Tibial artery (tissue), 4 donors: Measurements from ENCODE around the gene FAHD2A.
A peak's percentile ranks its signal among the peaks of the same experiment; 100 is the strongest.

Experiments used
- DNase-seq, 2 donors: peaks; one replicate each; pipeline ENCODE4 v3.0.0-alpha.2; 2019
- H3K27ac ChIP-seq, 2 donors: fragments of 200-600 bp; sonication (generic) in 1 of 2; 1 replicate in 1 of 2; 2 replicates in 1 of 2; pipeline ENCODE4 v1.5.1; 2018 to 2019; ENCODE audit warnings: mild to moderate bottlenecking in 1 of 2
- H3K27me3 ChIP-seq, 2 donors: fragments of 200-600 bp; sonication (generic) in 1 of 2; one replicate each; pipeline versions ENCODE4 v1.5.1 to v1.6.0; 2016 to 2019
- H3K36me3 ChIP-seq, 3 donors: fragments of 200-600 bp; sonication (generic) in 2 of 3; one replicate each; pipeline ENCODE4 v1.5.1; 2016 to 2019; ENCODE audit warnings: mild to moderate bottlenecking in 2 of 3
- H3K4me1 ChIP-seq, 4 donors: fragments of 200-600 bp; sonication (generic) in 2 of 4; 1 replicate in 3 of 4; 2 replicates in 1 of 4; pipeline ENCODE4 v1.5.1; 2016 to 2019
- H3K4me3 ChIP-seq, 2 donors: fragments of 200-600 bp; sonication (generic) in 1 of 2; 1 replicate in 1 of 2; 2 replicates in 1 of 2; pipeline ENCODE4 v1.5.1; 2018 to 2019; ENCODE audit warnings: mild to moderate bottlenecking in 2 of 2
- H3K9me3 ChIP-seq, 3 donors: fragments of 200-600 bp; sonication (generic) in 1 of 3; one replicate each; pipeline ENCODE4 v1.5.1; 2016 to 2019
- intact Hi-C: fragments of 100-400 bp; cut with DNase I; formaldehyde crosslinking; loops from one replicate; pipeline ENCODE4 v1.15.0; 2023; ENCODE audit warnings: low total_unique reads
- TF ChIP-seq, protein P1 (sequence below), 2 experiments: fragments of 200-600 bp in 1 of 2; fragments of 450-650 bp in 1 of 2; IDR thresholded peaks; one replicate each; pipeline ENCODE4 v1.5.1; 2017 to 2019; ENCODE audit warnings: antibody characterized with exemption in 2 of 2, mild to moderate bottlenecking in 1 of 2, moderate library complexity in 1 of 2

Gene FAHD2A

DNA sequence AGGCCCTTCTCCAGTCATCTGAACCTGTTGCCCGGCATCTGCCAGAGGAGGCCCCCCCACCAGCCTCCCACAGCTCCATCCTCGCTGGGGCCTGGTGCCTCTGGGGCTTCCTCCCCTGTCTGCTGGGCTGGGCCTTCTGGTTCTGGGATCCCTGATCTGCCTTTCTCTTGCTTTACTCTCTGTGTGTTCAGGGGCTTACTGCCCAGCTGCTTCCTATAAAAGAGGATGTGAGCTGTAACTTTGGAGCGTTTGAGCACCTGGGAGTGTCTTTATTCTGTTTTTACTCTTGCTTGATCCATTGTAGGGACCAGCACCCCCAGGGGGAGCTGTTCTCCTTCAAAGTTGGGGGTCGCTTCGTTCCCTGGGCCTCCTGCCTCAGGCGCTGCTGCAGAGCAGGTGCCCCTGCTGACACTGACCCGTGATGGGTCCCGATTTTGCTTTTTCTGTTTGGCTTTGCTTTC lies 23.1 kb upstream of the FAHD2A start:
- H3K27me3 ChIP-seq, result no peaks in the 10 kb centered on the region
- TF ChIP-seq, protein P1, sequence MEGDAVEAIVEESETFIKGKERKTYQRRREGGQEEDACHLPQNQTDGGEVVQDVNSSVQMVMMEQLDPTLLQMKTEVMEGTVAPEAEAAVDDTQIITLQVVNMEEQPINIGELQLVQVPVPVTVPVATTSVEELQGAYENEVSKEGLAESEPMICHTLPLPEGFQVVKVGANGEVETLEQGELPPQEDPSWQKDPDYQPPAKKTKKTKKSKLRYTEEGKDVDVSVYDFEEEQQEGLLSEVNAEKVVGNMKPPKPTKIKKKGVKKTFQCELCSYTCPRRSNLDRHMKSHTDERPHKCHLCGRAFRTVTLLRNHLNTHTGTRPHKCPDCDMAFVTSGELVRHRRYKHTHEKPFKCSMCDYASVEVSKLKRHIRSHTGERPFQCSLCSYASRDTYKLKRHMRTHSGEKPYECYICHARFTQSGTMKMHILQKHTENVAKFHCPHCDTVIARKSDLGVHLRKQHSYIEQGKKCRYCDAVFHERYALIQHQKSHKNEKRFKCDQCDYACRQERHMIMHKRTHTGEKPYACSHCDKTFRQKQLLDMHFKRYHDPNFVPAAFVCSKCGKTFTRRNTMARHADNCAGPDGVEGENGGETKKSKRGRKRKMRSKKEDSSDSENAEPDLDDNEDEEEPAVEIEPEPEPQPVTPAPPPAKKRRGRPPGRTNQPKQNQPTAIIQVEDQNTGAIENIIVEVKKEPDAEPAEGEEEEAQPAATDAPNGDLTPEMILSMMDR (IDR thresholded peaks at IDR 0.05), result no peak
- DNase-seq, result peak in 1 of 2 donors; percentile 50
- H3K27ac ChIP-seq, result no peak overlapping the region
- peaks cover 5 to 28% (median 18%) of the 10 kb centered on the region in 3 donors for H3K36me3 ChIP-seq
- no peaks in the 10 kb centered on the region for H3K9me3 ChIP-seq
- peaks cover 0 to 4% (median 0%) of the 10 kb centered on the region in 4 donors for H3K4me1 ChIP-seq
- H3K4me3 ChIP-seq, result no peak overlapping the region
- intact Hi-C loops, result no loop called here

GRCh38 chr2:95380280-95380679 lies 22.2 kb upstream of the FAHD2A start:
- H3K27me3 ChIP-seq, result peaks cover 0 to 2% of the 10 kb centered on the region in 2 donors
- TF ChIP-seq, protein P1 (IDR thresholded peaks at IDR 0.05), result no peak
- H3K4me1 ChIP-seq, result peaks cover 0 to 12% (median 4%) of the 10 kb centered on the region in 4 donors
- H3K9me3 ChIP-seq, result no peaks in the 10 kb centered on the region
- DNase-seq, result peak in 1 of 2 donors; percentile 24
- no peak overlapping the region for H3K4me3 ChIP-seq
- intact Hi-C loops, result no loop called here
- H3K27ac ChIP-seq, result no peak overlapping the region
- H3K36me3 ChIP-seq, result peaks cover 5 to 23% (median 18%) of the 10 kb centered on the region in 3 donors

- Histone ChIP-seq H3K9me3 (no peaks in the 10 kb centered on the region), H3K27me3 (peaks cover 0 to 3% of the 10 kb centered on the region in 2 donors), H3K4me3 (no peak overlapping the region), H3K36me3 (peaks cover 5 to 23% (median 18%) of the 10 kb centered on the region in 3 donors), H3K4me1 (peaks cover 0 to 16% (median 4%) of the 10 kb centered on the region in 4 donors), H3K27ac (no peak overlapping the region)
- TF ChIP-seq, protein P1 (IDR thresholded peaks at IDR 0.05), result no peak
- peak in 1 of 2 donors; percentile 20 for DNase-seq
- intact Hi-C loops, result no loop called here
Observed at GRCh38 chr2:95380731-95381130, 21.8 kb upstream of the FAHD2A start.

DNA sequence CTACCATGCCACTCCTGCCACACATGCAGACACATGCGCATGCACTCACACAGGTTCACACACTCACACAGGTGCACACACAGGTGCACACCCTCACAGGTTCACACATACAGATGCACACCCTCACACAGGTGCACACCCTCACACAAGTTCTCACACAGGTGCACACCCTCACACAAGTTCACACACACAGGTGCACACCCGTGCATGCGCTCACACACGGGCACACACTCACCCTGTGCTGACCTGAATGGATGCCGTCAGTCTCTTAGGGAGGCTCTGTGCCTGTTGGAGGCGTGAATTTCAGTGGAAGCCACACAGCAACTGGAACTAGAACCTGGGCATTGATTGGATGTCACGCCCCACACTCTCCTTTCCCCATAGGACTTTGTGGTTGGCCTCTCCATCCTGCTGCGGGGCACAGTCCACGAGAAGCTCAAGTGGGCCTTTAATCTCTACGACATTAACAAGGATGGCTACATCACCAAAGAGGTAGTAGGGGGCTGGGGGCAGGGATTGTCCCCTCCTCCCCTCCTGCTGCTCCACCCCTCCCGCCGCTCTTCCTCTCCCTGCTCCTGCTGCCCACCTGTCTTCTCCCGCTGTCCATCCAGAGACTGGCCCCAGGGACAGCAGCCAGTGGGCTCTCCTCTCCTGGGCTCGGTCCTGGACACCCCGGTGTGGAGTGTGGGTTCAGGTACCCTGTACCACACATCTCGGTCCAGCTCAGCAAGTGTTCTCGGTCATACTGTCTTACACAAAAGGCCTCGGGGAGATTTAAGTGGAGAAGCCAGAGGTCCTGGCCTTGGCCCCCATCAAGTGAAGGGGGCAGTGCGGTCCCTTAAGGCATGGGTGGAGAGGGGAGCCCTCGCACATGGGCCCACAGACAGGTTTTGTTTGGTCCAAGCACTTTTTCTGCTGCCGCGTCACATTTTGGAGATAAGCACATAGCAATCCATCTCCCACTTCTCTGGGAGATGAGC lies 21.0 kb upstream of the FAHD2A start:
- peak in 1 of 2 donors; percentile 57 for DNase-seq
- no peaks in the 10 kb centered on the region for H3K9me3 ChIP-seq
- peaks cover 5 to 23% (median 16%) of the 10 kb centered on the region in 3 donors for H3K36me3 ChIP-seq
- H3K27ac ChIP-seq, result no peak overlapping the region
- intact Hi-C loops, result no loop called here
- H3K4me1 ChIP-seq, result peaks cover 0 to 17% (median 4%) of the 10 kb centered on the region in 4 donors
- peaks cover 0 to 3% of the 10 kb centered on the region in 2 donors for H3K27me3 ChIP-seq
- no peak overlapping the region for H3K4me3 ChIP-seq
- TF ChIP-seq, protein P1 (IDR thresholded peaks at IDR 0.05), result no peak

GRCh38 chr2:95382192-95382591 lies 20.3 kb upstream of the FAHD2A start:
- intact Hi-C loops, result no loop called here
- peak in 1 of 2 donors; percentile 60 for DNase-seq
- Histone ChIP-seq H3K4me3 (no peak overlapping the region), H3K9me3 (no peaks in the 10 kb centered on the region), H3K27ac (no peak overlapping the region), H3K27me3 (peaks cover 0 to 3% of the 10 kb centered on the region in 2 donors), H3K4me1 (peaks cover 0 to 17% (median 4%) of the 10 kb centered on the region in 4 donors), H3K36me3 (peaks cover 2 to 18% (median 9%) of the 10 kb centered on the region in 3 donors)
- TF ChIP-seq, protein P1 (IDR thresholded peaks at IDR 0.05), result no peak
